Parathyroid adenoma (tissue), 2 donors: ENCODE results near the gene GABPB1.

Source experiments
- H2AFZ ChIP-seq: fragments of 300-600 bp; sonication (generic); one replicate; pipeline ENCODE4 v1.7.0; 2017; ENCODE audit warnings: antibody characterized with exemption, mild to moderate bottlenecking
- H3K27ac ChIP-seq: fragments of 300-600 bp; sonication (generic); one replicate; pipeline ENCODE4 v1.7.0; 2017
- H3K27me3 ChIP-seq: fragments of 300-600 bp; sonication (generic); one replicate; pipeline ENCODE4 v1.7.0; 2017; ENCODE audit warnings: low read length; ENCODE audit not compliant: control insufficient read depth, insufficient read depth
- H3K36me3 ChIP-seq: fragments of 300-600 bp; sonication (generic); one replicate; pipeline ENCODE4 v1.7.0; 2017; ENCODE audit warnings: low read length; ENCODE audit not compliant: control insufficient read depth, insufficient read depth
- H3K4me1 ChIP-seq: fragments of 300-600 bp; sonication (generic); one replicate; pipeline ENCODE4 v1.7.0; 2017; ENCODE audit warnings: control low read depth
- H3K4me2 ChIP-seq: fragments of 300-600 bp; sonication (generic); one replicate; pipeline ENCODE4 v1.7.0; 2017; ENCODE audit warnings: low read length
- H3K4me3 ChIP-seq: fragments of 300-600 bp; sonication (generic); one replicate; pipeline ENCODE4 v1.7.0; 2017; ENCODE audit warnings: low read depth, low read length
- H3K79me2 ChIP-seq: fragments of 300-600 bp; sonication (generic); one replicate; pipeline ENCODE4 v1.7.0; 2017; ENCODE audit warnings: control low read depth
- H3K9ac ChIP-seq: fragments of 300-600 bp; sonication (generic); one replicate; pipeline ENCODE4 v1.7.0; 2017; ENCODE audit warnings: mild to moderate bottlenecking
- H3K9me3 ChIP-seq: fragments of 300-600 bp; sonication (generic); one replicate; pipeline ENCODE4 v1.7.0; 2017; ENCODE audit warnings: low read length; ENCODE audit not compliant: control insufficient read depth
- TF ChIP-seq, protein P1 (sequence below): fragments of 300-600 bp; sonication (generic); IDR thresholded peaks from one replicate; pipeline ENCODE4 v1.7.0; 2017; ENCODE audit warnings: antibody characterized with exemption, mild to moderate bottlenecking
- donor health status: primary hyperparathyroidism.

GABPB1 gene

GRCh38 chr15:50355980-50356379 is 982 bp upstream of the GABPB1 start:
- H3K27ac ChIP-seq = peak overlapping the region; percentile 86
- peak overlapping the region; percentile 77 for H3K4me2 ChIP-seq
- H3K9me3 ChIP-seq = no peaks in the 10 kb centered on the region
- H3K9ac ChIP-seq = no peak overlapping the region
- peak overlapping the region; percentile 83 for H3K4me3 ChIP-seq
- H3K79me2 ChIP-seq = peaks cover 4% of the 10 kb centered on the region
- TF ChIP-seq, protein P1, sequence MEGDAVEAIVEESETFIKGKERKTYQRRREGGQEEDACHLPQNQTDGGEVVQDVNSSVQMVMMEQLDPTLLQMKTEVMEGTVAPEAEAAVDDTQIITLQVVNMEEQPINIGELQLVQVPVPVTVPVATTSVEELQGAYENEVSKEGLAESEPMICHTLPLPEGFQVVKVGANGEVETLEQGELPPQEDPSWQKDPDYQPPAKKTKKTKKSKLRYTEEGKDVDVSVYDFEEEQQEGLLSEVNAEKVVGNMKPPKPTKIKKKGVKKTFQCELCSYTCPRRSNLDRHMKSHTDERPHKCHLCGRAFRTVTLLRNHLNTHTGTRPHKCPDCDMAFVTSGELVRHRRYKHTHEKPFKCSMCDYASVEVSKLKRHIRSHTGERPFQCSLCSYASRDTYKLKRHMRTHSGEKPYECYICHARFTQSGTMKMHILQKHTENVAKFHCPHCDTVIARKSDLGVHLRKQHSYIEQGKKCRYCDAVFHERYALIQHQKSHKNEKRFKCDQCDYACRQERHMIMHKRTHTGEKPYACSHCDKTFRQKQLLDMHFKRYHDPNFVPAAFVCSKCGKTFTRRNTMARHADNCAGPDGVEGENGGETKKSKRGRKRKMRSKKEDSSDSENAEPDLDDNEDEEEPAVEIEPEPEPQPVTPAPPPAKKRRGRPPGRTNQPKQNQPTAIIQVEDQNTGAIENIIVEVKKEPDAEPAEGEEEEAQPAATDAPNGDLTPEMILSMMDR = no peak
- no peak overlapping the region for H2AFZ ChIP-seq
- no peaks in the 10 kb centered on the region for H3K36me3 ChIP-seq
- peaks cover 10% of the 10 kb centered on the region for H3K4me1 ChIP-seq
- H3K27me3 ChIP-seq = no peaks in the 10 kb centered on the region

DNA sequence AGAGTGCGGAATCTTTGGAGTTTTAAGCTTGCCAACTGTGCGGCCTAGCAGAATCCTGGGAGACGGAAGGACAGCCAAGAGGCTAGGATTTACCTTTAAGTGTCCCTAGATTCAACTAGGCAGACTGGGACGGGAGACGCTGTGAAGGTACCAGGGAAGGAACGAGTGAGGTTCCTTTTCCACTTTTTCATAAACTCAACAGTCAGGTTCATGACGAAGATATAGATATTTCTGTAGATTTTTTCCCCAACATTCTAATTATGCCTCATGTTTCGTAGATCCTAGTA is 564 bp upstream of the GABPB1 start:
- Histone ChIP-seq H3K9me3 (no peaks in the 10 kb centered on the region), H3K4me2 (peak overlapping the region; percentile 77), H3K36me3 (no peaks in the 10 kb centered on the region), H3K27ac (peak overlapping the region; percentile 86), H3K79me2 (peaks cover 5% of the 10 kb centered on the region), H3K4me3 (peak overlapping the region; percentile 83), H3K27me3 (no peaks in the 10 kb centered on the region), H2AFZ (peak overlapping the region; percentile 65), H3K9ac (no peak overlapping the region), H3K4me1 (peaks cover 10% of the 10 kb centered on the region)
- TF ChIP-seq, protein P1 = no peak

- TF ChIP-seq, protein P1 = no peak
- peak overlapping the region; percentile 65 for H2AFZ ChIP-seq
- H3K9ac ChIP-seq = peak overlapping the region; percentile 80
- peaks cover 10% of the 10 kb centered on the region for H3K4me1 ChIP-seq
- H3K79me2 ChIP-seq = peaks cover 7% of the 10 kb centered on the region
- peak overlapping the region; percentile 86 for H3K27ac ChIP-seq
- H3K27me3 ChIP-seq = no peaks in the 10 kb centered on the region
- no peaks in the 10 kb centered on the region for H3K36me3 ChIP-seq
- peak overlapping the region; percentile 77 for H3K4me2 ChIP-seq
- no peaks in the 10 kb centered on the region for H3K9me3 ChIP-seq
- H3K4me3 ChIP-seq = peak overlapping the region; percentile 83
These were observed 792 bp downstream of the GABPB1 start for GRCh38 chr15:50353975-50354837.

- Histone ChIP-seq H3K9me3 (no peaks in the 10 kb centered on the region), H3K4me1 (peaks cover 10% of the 10 kb centered on the region), H3K4me3 (peak overlapping the region; percentile 83), H3K36me3 (no peaks in the 10 kb centered on the region), H3K79me2 (peaks cover 7% of the 10 kb centered on the region), H3K4me2 (peak overlapping the region; percentile 77), H2AFZ (peak overlapping the region; percentile 65), H3K27me3 (no peaks in the 10 kb centered on the region), H3K27ac (peak overlapping the region; percentile 86), H3K9ac (peak overlapping the region; percentile 80)
- TF ChIP-seq, protein P1 = no peak
These were observed 1.6 kb downstream of the GABPB1 start for GRCh38 chr15:50353251-50353974.
